Mesenteric fat pad (tissue), 1 donor: ENCODE data around the gene RAI2. TPM values are rescaled to one million over a fixed set of nuclear protein-coding genes. Genes with fewer than 3 reads are reported as not detected.

Experiments
- DNase-seq: peaks from one replicate; pipeline ENCODE4 v3.0.0-alpha.2; 2020; ENCODE audit warnings: low spot score
- long read RNA-seq: library from polyadenylated mRNA; unstranded; transcript quantifications from one replicate; pipeline ENCODE4 v2.0.0, GENCODE V29; 2020
- total RNA-seq: library from RNA; stranded (reverse); fragmentation: NEBNext Ultra II Directional; extraction: Animal tissue kit (Norgen Biotek cat#: 25700); gene quantifications from one replicate; pipeline ENCODE4 v1.2.1, GENCODE V29; 2021
- donor health status: DM: yes; HTN: yes; CAD: no.

Gene RAI2
- 15.9 TPM for total RNA-seq
- long read RNA-seq, partial matches to known transcripts, result 1 of 13 reads
- long read RNA-seq, other reads (novel, unspliced or antisense), result 10 of 13 reads

DNA sequence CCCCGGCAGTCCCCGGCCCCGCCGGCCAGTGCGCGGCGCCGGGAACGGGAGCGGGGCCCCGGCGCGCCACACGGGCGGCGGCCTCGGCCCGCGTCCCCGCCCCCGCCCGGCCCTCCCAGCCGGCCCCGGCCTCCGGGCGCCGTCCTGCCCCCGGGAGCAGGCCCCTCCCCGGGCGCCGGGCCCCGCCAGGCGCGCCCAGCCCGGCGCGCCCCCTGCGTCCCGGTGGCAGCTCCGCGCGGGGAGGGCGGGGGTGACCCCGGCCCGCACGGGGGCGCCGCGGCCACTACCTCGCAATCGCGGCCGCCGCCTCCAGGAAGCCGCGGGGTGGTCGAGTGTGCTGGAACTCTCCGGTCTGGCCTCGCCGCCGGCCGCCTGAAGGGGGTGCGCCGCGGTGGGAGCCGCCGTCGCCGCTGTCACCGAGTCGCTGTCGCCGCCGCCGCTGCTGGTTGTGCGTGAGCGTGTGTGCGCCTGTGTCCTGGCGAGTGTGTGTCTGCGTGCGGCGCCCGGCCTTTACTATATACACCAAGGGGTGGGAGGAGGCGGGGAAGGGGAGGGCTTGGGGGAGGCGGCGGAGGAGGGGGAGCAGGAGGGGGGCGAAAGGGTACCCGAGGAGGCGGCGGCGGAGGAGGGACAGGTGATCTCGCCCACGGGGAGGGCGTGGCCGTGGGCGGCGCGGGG lies at the start of gene RAI2:
Gene RAI2 (minus strand): TSS at position 488 of the 678 bp plus-strand sequence. CDS start 59,288 bp downstream, outside the sequence.
- no peak for DNase-seq

DNA sequence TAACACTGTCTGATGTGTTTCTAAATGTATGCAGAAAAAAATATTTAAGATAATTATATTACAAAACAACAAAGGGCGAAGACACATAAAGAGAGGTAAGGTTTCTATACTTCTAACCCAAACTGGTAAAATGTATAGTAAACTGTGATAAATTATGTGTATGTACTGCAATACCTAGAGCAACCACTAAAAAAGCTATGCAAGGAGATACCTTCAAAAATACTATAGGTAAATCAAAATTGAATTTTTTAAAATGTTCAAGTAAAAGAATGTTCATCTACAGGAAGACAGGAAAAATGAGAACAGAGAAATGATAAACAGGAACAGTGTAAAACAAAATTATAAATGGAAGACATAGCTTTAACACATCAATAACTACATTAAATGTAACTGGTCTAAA lies 27.3 kb upstream of the RAI2 start:
- no peak for DNase-seq

DNA sequence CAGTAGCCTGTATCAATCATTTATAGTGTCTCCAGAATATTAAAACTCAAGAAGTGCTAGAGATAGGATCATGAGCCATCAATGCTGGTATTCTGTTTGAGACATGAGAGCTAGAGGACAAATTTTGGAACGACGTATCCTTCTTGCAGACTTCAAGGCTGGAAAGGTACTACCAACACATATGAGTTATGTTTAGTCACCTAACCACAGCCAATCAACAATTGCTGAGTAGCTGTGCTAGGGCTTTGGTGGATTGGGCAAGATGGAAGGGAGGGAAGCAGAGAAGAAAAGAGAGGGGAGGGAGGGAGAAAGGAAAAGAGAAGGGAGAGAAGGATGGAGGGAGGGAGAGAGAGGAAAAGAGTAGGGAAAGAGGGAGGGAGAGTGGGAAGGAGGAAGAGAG lies 21.6 kb upstream of the RAI2 start:
- DNase-seq, result no peak

DNA sequence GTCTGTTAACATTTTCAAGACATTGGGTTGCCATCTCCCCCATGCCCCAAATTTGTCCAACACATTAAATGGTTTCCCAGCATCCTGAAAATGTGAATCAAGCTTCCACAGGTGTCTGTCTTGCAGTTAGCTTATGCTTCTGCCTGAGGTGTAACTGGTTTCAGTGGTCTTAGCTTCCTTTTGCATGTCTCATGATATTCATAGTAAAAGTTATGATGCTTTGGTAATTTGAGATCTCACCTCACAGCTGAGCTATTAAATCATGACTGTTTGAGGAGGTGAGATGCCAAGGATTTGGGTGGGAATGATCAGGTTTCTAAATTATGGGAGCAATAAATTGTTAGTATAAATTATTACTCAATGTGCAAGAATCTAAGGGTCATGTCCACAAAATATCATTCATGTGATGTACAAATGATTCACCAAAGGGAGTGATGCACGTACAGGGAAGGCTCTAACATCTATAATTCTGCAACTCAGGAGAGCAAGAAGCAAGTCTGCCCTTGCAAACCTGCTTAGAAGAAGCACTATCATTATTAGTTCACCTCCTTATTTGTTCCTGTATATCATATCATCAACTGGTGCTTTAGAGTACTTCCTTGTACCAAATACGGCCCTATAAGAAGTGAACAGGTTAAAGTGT lies 17.1 kb upstream of the RAI2 start:
- no peak for DNase-seq

DNA sequence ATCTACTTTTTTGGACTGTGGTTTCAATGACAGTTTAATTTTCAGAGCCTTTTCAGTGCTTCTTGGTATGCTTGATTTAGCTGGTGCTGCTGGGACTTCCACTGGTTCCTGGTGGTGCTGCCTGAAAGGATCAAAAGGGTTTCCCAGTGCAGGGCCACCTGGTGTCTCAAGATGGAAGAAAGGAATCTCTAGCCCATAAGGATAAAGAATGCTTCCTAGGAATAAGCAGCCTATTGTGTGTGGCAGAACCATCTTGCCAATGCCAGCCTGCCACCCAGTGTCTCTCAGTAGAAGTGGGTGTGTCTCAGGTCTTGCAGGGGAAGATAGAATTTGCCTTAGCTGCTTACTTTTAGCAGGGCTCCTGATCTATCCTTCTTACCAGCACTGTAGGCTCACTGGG lies 15.0 kb upstream of the RAI2 start:
- DNase-seq, result no peak

DNA sequence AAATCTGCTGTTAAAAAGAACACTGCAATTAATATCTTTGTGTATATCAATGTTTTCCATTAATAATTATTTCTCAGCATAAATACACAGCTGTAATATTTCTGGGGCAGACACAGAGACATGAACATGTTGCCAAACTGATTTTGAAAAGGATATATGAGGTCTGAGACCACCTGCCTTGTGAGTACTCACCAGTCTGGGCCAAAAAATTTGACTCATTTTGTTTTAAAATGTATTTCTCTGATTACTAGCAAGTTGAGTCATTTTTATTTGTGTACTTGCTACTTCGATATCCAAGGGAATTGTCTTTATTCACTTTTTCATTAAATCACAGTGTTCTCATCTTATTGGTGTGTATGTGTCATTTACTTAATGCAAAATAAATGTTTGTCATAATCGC lies 8.5 kb upstream of the RAI2 start:
- no peak for DNase-seq

DNA sequence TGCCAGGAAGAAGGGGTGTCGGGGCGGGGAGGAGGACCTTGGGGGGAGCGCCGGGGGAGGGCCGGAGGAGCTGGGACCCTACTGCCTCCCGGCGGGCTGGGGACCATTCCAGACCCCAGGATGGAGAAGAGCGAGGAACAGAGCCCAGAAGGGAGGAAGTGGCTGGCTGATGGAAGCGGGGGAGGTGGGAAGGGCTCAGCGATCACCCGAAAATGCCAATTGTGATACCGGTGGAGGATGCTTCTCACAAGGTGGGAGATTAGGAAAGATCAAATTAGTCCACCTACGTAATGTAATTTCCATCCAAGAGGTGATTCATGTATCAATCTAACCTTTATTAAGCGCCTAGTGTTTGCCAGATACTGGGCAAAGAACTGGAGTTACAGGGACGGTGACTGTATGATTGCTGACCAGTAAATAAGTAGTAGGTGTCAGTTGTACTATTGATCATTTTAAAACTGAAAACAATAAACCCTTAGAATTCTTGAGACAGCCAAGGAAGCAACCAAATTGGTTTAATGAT lies 452 bp upstream of the RAI2 start:
- DNase-seq, result no peak

DNA sequence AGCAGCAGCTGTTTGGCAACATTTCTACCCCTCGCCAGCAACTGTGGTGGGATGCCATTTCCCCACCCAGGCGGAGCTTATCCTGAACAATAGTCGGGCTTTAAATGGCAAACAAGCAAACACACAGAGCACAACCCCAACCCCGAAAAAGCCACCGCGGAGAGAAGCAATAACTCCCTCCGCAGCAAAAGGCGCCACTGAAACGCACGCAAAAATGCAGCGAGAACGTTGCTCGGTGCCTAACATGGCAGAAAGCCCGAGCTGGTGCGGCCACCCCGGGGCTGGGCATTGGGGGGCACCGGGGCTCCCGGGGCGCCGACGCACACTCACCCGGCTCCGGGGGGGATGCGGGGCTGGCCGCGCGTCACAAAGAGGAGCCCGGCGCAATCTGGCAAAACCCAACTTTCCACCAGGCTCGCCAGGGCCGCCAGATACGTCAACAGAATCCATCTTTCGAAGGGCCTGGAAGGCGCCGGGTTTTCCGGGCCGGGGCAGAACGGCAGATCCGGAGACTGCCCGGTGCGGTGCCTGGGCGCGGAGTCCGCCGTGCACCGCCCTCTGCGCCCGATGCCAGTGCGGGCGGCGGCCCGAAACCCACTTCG lies 818 bp downstream of the RAI2 start:
- DNase-seq, result no peak

DNA sequence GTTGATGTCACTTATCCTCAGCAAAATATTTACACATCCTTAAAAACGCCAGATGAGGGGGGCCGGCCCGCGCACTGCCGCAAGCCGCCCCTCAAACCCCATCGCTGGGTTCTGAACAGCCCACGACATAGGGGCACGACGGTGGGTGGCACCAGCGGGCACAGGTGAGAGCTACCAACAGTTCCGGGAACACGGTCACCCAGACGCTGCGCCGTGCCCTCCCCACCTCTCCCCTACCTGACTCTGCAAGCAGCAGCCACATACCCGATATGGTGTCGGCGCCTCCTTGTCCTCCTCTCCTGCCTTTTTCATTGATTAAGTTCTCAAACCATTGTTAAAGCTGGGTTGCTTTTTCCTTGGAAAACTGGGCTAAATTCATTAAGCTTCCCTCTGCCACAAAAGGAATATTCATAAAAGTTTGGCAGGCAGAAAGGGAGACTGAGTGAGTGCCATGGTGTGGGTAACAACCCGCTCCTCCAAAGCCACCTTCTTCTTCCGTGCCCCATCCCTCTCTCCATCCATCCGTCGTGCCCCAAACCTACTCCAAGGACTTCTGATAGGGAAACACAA lies 1.4 kb downstream of the RAI2 start:
- DNase-seq, result no peak

DNA sequence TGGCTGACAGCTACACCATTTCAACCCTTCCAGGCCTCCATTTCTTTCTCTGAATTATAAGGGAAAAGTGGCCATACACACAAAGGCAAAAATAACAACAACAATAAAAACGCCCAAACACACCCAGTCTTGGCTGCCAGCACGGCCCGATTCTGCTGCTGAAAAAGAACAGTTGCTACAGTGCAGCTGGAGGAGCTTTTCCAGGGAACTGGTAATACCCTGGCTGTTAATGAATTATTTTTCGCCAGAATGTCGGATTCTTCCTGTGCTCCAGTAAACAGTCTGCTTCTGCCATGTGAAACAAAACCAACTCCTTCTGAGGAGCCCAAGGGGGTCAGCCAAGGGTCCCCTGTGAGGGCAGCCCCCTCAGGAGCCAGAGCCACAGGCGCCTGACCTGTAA lies 6.6 kb downstream of the RAI2 start:
- DNase-seq, result no peak

DNA sequence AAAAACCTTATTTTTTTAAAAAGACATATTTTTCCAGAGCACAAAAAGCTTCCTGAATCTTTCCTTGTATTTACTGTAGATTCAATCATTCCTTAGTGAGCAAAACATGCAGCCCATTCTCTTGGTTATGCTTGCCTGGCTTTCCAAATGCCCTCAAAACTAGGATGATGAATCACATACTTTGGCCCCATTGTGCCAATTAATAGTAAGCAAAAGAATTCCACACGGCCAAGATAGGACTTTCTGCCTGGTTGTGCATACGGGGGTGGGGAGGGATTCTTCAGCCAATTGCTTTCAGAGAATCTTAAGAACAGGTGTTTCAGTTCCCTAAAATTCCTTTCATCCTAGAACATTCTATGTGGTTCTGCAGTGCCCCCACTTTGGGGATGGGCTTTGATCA lies 7.0 kb downstream of the RAI2 start:
- DNase-seq, result no peak

DNA sequence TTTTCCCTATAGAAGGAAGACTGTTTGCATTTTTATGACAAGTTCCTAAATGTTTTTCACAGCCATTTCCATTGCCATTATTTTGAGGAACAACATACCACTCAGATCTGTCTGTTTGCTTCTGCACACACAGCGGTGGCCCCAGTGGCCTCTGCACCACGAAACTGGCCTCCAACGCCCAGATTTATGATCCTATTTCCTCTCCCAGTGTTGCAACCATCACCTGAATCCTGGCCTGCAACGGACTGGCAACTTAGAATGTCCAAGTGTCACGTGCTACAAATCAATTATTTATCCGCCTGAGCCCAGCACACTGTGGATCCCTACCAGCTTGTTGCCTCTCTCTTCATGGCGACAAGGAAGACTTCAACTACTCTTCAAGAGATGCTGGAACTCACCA lies 9.2 kb downstream of the RAI2 start:
- no peak for DNase-seq

DNA sequence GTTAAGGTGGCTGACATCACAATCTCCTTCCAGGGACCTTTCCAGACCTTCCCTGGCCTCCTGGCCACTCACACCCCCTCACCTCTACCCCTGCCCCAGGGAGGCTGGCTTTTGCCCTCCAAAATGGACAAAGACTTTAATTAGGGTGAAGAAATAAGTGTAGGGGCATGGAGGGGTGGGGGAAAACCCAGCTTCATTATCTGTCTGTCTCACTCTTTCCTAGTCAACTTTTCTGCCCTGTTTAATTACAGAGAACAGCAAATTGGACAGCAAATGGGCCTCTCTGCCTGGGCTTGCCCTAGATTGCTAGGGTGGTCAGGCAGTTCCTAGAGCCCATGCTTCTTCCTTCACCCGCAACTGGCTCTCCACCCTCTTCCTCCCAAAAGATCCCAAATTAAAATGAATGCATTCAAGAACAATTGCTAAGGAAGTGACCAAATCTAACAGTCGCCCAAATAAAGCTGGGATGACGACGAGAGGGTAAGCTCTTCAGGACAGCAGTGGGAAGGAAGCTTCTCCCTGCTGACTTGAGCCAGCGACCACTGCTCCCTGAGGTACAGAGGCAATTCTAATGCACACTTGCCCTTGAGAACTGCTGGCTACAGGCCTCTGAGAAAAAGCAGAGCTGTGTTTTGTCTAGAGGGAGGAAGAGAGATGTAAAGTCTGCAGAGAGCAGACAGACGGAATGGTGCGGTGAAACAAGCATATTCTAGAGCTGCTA lies 12.4 kb downstream of the RAI2 start:
- DNase-seq, result no peak

DNA sequence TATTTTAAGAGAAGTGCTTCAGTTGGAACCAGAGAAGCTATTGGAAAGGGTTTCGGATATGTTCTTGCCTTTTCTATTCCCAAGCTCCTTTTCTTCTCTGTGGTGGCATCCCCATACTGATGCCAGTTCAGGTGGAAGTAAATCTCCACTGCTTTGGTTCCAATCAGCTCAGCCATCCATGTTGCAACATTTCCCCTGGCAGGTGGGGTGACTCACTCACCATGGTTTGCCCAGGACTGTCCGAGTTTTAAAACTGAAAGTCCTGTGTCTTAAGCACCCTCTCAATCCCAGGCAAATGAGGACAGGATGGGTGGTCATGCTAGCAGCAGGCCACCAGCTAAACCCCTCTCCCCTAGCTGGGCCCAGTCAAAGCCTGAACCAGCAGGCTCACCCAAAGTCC lies 15.1 kb downstream of the RAI2 start:
- no peak for DNase-seq

DNA sequence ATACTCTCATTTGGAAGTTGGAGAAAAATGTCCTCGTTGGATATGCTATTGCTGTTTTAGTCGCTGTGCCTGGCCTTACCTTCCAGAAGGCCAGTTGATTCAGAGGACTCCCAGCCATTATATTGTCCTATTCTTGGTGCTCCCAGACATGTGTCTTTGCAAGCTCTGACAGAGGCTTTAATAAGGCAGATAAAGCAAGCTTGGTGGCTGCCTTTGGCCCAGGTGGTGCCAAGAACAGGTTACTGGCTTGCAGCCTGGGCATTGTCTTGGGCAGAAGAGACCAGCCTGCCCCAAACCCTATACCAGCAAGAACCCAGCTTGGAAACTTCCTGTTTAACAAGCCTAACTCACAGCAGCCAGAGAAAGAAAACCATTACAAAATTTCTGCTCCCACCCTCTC lies 16.9 kb downstream of the RAI2 start:
- DNase-seq, result no peak

DNA sequence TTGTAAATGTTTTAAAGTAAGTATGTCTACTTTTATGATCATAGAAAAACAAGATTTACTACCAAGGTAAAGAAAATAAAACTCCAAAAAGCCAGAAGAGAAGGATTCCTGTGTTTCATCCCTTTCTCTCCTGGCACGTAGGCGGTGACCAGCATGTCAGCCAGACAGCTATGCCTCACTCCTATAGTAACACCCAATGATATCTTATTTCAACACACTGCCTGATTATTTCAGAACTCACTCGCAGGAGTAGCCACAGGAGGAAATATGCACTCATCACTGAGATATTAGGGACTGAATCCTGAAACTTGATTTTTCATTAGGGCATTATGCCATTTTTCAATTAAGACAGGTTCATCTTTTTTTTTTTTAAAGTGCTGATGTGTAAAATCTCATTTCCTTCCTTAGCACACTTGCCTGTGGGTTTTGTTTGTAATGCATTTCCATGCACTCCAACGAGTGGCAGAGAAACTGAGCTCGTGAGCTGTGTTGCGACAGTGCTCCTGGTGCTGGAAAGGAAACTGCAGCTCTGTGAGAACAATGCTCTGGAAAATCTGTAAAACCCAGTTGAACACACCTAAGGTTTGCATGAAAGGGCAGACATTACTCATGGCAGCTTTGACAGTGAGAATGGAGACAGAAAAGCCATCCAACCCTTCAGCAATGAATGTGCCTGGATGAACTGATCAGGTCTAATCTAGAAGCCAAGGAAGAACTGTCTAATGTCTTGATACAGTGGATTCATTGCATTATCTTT lies 18.2 kb downstream of the RAI2 start:
- DNase-seq, result no peak

DNA sequence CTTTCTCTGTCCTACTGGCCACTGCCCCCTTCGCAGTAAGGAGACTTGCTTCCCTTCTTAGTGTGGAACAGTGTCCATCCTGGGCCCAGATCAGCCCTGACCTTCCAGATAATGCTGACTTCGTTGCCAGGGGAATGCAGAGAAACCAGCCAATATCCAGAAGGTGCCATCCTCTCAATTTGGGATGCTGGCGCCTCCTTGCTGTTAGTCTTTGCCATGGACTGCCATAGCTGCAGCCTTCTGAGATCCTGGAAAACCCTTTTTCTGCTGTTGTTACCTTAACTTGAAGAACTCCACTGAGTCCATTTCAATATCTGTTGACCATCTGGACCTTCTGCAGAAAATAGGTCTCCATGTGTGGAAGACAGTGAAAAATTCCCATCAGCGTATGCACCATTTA lies 21.8 kb downstream of the RAI2 start:
- no peak for DNase-seq

DNA sequence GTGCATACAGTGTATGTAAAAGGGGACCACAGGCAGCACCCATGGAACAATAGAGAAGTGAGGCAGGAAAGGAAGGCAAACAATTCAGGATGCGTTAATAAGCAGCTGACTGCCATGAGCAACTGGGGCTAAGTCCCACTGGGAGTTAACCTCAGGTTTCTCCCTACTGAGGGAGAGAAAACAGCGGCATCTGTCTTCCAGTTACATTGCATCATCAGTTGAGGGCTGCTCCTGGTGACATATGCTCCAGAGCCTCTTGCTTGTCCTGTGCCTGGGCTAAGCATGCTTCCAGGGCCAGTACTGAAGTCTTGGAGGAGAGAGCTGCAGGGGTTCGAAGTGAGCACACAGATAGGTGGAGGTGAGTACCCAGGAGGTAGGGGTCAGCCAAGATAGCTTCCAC lies 24.3 kb downstream of the RAI2 start:
- no peak for DNase-seq

DNA sequence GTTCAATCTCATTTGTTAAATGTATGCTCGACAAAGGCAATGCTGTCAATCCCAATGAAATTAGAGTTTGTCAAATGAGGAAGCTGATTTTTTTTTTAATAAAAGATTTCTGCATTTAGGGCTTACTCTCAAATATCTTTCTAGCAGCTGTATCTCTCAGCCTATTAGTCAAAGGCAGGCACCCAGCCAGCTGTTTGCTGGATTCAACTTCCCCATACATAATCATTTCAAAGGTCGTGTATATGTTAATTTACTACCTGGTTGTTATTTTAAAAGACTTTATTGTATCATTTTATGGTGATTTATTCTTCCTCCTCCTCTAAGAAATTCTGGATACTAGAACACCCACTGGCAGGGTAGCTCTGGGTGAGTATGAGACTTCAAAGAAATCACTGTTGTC lies 27.1 kb downstream of the RAI2 start:
- no peak for DNase-seq

DNA sequence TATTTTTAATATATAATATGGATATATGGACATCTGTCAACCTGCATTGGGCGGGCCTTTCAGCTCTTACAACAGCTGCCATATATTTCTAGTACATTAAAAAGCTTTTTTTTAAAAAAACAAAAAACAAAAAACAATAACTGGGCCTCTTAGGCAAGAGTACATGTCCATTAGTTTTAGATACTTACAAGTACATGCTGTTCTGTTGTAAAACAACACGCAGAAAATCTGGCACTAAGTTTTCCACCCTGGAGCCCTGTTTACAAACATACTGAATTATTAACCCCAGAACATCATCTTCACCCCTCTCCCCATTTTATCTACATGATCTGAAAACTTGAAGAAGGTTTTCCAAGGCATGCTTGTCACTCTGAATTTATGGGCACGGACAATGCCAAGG lies 29.8 kb downstream of the RAI2 start:
- no peak for DNase-seq

DNA sequence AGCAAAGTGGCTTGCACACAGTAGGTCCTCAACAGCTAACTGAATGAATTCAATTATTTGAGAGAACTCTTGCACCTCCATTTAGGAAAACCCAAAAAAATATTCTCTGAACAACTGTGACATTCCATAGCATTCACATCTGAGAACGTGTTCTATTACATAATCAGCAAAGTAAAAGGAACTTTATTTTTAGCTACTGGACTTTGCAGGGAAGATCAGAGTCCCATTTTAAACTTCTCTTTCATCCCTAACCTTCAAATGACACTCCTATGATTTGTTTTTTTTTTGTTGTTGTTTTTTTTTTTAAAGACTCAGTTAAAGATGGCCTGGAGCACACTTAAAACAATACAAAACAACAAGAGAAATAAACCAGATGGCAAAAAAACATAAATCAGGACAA lies 30.9 kb downstream of the RAI2 start:
- DNase-seq, result no peak
